Endometrial microvascular endothelial cells (primary cell): Measurements from ENCODE around the gene CALCA. TPM values are rescaled to one million over a fixed set of nuclear protein-coding genes. Genes with fewer than 3 reads are reported as not detected.
"Not testable (repeated sequence)": the region's sequence is repeated elsewhere in the genome, so short reads cannot be mapped to it uniquely, and the experiment has no call there.

Experiments
- in situ Hi-C: cut with HindIII; loops from 2 replicates; pipeline ENCODE4 v1.10.0; 2017; ENCODE audit warnings: low sequenced_read_pairs, low pct_unique_long_range_greater_than_20kb; ENCODE audit errors: inconsistent ontology term
- total RNA-seq: library from RNA; depleted of rRNA; stranded (reverse); fragments of >200 nt; gene quantifications from one replicate; pipeline ENCODE4 v1.2.3, GENCODE V29; 2015; ENCODE audit errors: inconsistent ontology term

The CALCA gene
- not detected for total RNA-seq

- in situ Hi-C loops, result no loop called here
These were observed at the start of gene CALCA for GRCh38 chr11:14971865-14972580. CALCA (minus strand) TSS chr11:14972351; CDS start chr11:14971192, 1,159 bp downstream.

GRCh38 chr11:15016200-15016599, 44.0 kb upstream of the CALCA start:
- in situ Hi-C loops, result no loop called here

GRCh38 chr11:15011776-15012345, 39.7 kb upstream of the CALCA start:
- in situ Hi-C loops, result no loop called here

GRCh38 chr11:15010865-15011264, 38.7 kb upstream of the CALCA start:
- in situ Hi-C loops, result no loop called here

GRCh38 chr11:15006139-15006759, 34.1 kb upstream of the CALCA start:
- in situ Hi-C loops, result no loop called here

- in situ Hi-C loops, result not testable (repeated sequence)
These were observed 16.0 kb upstream of the CALCA start for GRCh38 chr11:14988133-14988532.

- in situ Hi-C loops, result no loop called here
These were observed 9.4 kb upstream of the CALCA start for GRCh38 chr11:14981507-14981906.

GRCh38 chr11:14980854-14981253, 8.7 kb upstream of the CALCA start:
- in situ Hi-C loops, result no loop called here

- in situ Hi-C loops, result no loop called here
These were observed 5.1 kb upstream of the CALCA start for GRCh38 chr11:14977101-14977880.

GRCh38 chr11:14975252-14975587, 3.1 kb upstream of the CALCA start:
- in situ Hi-C loops, result no loop called here

GRCh38 chr11:14974515-14975251, 2.5 kb upstream of the CALCA start:
- in situ Hi-C loops, result no loop called here

GRCh38 chr11:14973621-14974514, 1.7 kb upstream of the CALCA start:
- in situ Hi-C loops, result no loop called here

GRCh38 chr11:14972581-14973495, 687 bp upstream of the CALCA start:
- in situ Hi-C loops, result no loop called here

GRCh38 chr11:14969901-14970323, 2.2 kb downstream of the CALCA start:
- in situ Hi-C loops, result no loop called here

GRCh38 chr11:14967581-14968243, 4.4 kb downstream of the CALCA start:
- in situ Hi-C loops, result no loop called here

GRCh38 chr11:14956111-14956510, 16.0 kb downstream of the CALCA start:
- in situ Hi-C loops, result no loop called here

- in situ Hi-C loops, result no loop called here
These were observed 17.6 kb downstream of the CALCA start for GRCh38 chr11:14954581-14954980.
